NT2/D1 (cell line): Measurements from ENCODE around the gene PLCB3.

ENCODE experiments used
- SUZ12 ChIP-seq: IDR thresholded peaks from 2 replicates; pipeline ENCODE4 v1.6.1; 2011; ENCODE audit not compliant: insufficient read length, insufficient read depth; ENCODE audit errors: extremely low read depth
- YY1 ChIP-seq: IDR thresholded peaks from 2 replicates; pipeline ENCODE4 v1.6.1; 2011; ENCODE audit not compliant: insufficient read length, insufficient read depth
- ZNF274 ChIP-seq: IDR thresholded peaks from 2 replicates; pipeline ENCODE4 v1.6.1; 2011; ENCODE audit warnings: mild to moderate bottlenecking, low read depth, low read length

GRCh38 chr11:64284048-64284961, 33.0 kb downstream of the PLCB3 start, which contains the start of gene BAD:
- TF ChIP-seq SUZ12 (no peak), ZNF274 (no peak), YY1 (no peak)
